ENCODE results near the gene HSPBP1.

DNA sequence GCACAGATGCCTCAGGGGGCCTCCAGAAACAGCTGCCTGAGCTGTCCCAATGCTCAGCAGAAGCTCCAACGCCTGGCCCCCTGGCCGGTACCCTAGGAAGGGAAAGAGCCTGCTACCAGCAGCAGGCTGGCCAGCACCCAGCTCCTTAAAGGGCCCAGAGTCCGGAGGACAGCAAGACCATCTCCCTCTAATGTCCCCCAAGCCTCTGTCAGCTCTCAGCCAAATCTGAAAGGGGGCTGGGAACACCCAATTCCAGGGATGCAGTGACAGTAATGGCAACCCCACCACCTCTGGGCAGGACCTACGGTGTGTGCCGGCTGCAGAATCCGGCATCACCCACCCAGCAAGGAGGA is 25.3 kb downstream of the HSPBP1 start:
- no peak for TF ChIP-seq ZNF146 (tag by site-specific recombination; IDR thresholded peaks at IDR 0.05)
- no peak for TF ChIP-seq ZNF600 (tag by site-specific recombination; IDR thresholded peaks at IDR 0.05)
- no peak for TF ChIP-seq ZNF654 (tag by site-specific recombination; IDR thresholded peaks at IDR 0.05; ENCODE audit: low read depth)
- TF ChIP-seq, protein P1, sequence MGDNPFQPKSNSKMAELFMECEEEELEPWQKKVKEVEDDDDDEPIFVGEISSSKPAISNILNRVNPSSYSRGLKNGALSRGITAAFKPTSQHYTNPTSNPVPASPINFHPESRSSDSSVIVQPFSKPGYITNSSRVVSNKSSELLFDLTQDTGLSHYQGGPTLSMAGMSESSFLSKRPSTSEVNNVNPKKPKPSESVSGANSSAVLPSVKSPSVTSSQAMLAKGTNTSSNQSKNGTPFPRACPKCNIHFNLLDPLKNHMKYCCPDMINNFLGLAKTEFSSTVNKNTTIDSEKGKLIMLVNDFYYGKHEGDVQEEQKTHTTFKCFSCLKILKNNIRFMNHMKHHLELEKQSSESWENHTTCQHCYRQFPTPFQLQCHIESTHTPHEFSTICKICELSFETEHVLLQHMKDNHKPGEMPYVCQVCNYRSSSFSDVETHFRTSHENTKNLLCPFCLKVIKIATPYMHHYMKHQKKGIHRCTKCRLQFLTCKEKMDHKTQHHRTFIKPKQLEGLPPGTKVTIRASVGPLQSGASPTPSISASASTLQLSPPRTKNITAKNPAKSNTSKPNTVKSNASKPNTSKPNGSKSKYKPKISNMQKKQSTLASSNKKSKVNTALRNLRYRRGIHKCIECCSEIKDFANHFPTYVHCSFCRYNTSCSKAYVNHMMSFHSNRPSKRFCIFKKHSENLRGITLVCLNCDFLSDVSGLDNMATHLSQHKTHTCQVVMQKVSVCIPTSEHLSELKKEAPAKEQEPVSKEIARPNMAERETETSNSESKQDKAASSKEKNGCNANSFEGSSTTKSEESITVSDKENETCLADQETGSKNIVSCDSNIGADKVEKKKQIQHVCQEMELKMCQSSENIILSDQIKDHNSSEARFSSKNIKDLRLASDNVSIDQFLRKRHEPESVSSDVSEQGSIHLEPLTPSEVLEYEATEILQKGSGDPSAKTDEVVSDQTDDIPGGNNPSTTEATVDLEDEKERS (tag by site-specific recombination; IDR thresholded peaks at IDR 0.05), result no peak

Data from HEK293 (cell line).